Medulla oblongata (tissue), 1 donor: ENCODE results near the gene DSCAML1.

Source experiments
- DNase-seq: peaks from one replicate; pipeline ENCODE4 v3.0.0-alpha.2; 2015; ENCODE audit errors: extremely low spot score

DSCAML1 gene

GRCh38 chr11:117761993-117762392 lies 35.0 kb downstream of the DSCAML1 start:
- DNase-seq, result no peak

- no peak for DNase-seq
These were observed 37.7 kb downstream of the DSCAML1 start for GRCh38 chr11:117759305-117759704.

- DNase-seq, result no peak
These were observed 43.0 kb downstream of the DSCAML1 start for GRCh38 chr11:117754030-117754429.

- DNase-seq, result no peak
These were observed 44.2 kb downstream of the DSCAML1 start for GRCh38 chr11:117752721-117753237.

GRCh38 chr11:117752071-117752470 lies 44.9 kb downstream of the DSCAML1 start:
- no peak for DNase-seq

- DNase-seq, result no peak
These were observed 45.9 kb downstream of the DSCAML1 start for GRCh38 chr11:117750916-117751662.

GRCh38 chr11:117750357-117750756 lies 46.7 kb downstream of the DSCAML1 start:
- no peak for DNase-seq

- no peak for DNase-seq
These were observed 47.5 kb downstream of the DSCAML1 start for GRCh38 chr11:117749541-117749910.

GRCh38 chr11:117748771-117749540 lies 48.1 kb downstream of the DSCAML1 start:
- DNase-seq, result no peak

- no peak for DNase-seq
These were observed 49.1 kb downstream of the DSCAML1 start for GRCh38 chr11:117747892-117748291.

GRCh38 chr11:117745346-117745745 lies 51.7 kb downstream of the DSCAML1 start:
- DNase-seq, result no peak

GRCh38 chr11:117744471-117745150 lies 52.4 kb downstream of the DSCAML1 start:
- DNase-seq, result no peak

GRCh38 chr11:117743121-117743815 lies 53.7 kb downstream of the DSCAML1 start:
- no peak for DNase-seq

GRCh38 chr11:117738246-117738957 lies 58.6 kb downstream of the DSCAML1 start:
- no peak for DNase-seq

GRCh38 chr11:117735350-117735977 lies 61.6 kb downstream of the DSCAML1 start:
- DNase-seq, result no peak

- no peak for DNase-seq
These were observed 62.4 kb downstream of the DSCAML1 start for GRCh38 chr11:117734601-117735024.

- no peak for DNase-seq
These were observed 63.7 kb downstream of the DSCAML1 start for GRCh38 chr11:117733316-117733715.

- no peak for DNase-seq
These were observed 65.2 kb downstream of the DSCAML1 start for GRCh38 chr11:117731722-117732290.

- no peak for DNase-seq
These were observed 66.7 kb downstream of the DSCAML1 start for GRCh38 chr11:117730208-117730800.
